D341Med (cell line): ENCODE results near the gene SPOCK2.
"Not testable (repeated sequence)": the region's sequence is repeated elsewhere in the genome, so short reads cannot be mapped to it uniquely, and the experiment has no call there.

Experiments
- DNase-seq: peaks from one replicate; pipeline ENCODE4 v3.0.0; 2012; ENCODE audit warnings: low spot score

Gene SPOCK2

GRCh38 chr10:72087969-72088888, at the start of gene SPOCK2:
Gene SPOCK2 (minus strand): TSS chr10:72088551. CDS start chr10:72088328, 223 bp downstream.
- no peak for DNase-seq

GRCh38 chr10:72137583-72137982, 49.2 kb upstream of the SPOCK2 start:
- DNase-seq: no peak

- DNase-seq: not testable (repeated sequence)
Observed at GRCh38 chr10:72136225-72136624, 47.9 kb upstream of the SPOCK2 start.

GRCh38 chr10:72134785-72135767, 46.7 kb upstream of the SPOCK2 start:
- DNase-seq: no peak

- DNase-seq: no peak
Observed at GRCh38 chr10:72133517-72133916, 45.2 kb upstream of the SPOCK2 start.

- no peak for DNase-seq
Observed at GRCh38 chr10:72132854-72133253, 44.5 kb upstream of the SPOCK2 start.

- DNase-seq: no peak
Observed at GRCh38 chr10:72127571-72127970, 39.2 kb upstream of the SPOCK2 start.

- DNase-seq: no peak
Observed at GRCh38 chr10:72126872-72127232, 38.5 kb upstream of the SPOCK2 start.

- peak; percentile 30 for DNase-seq
Observed at GRCh38 chr10:72126184-72126871, 38.0 kb upstream of the SPOCK2 start.

- DNase-seq: no peak
Observed at GRCh38 chr10:72124989-72125388, 36.6 kb upstream of the SPOCK2 start.

GRCh38 chr10:72124381-72124780, 36.0 kb upstream of the SPOCK2 start:
- no peak for DNase-seq

GRCh38 chr10:72123616-72124015, 35.3 kb upstream of the SPOCK2 start:
- no peak for DNase-seq

GRCh38 chr10:72122221-72122620, 33.9 kb upstream of the SPOCK2 start:
- DNase-seq: no peak

GRCh38 chr10:72121389-72121788, 33.0 kb upstream of the SPOCK2 start:
- no peak for DNase-seq

GRCh38 chr10:72116372-72116771, 28.0 kb upstream of the SPOCK2 start:
- DNase-seq: no peak

- DNase-seq: no peak
Observed at GRCh38 chr10:72114706-72115450, 26.5 kb upstream of the SPOCK2 start.

- no peak for DNase-seq
Observed at GRCh38 chr10:72110673-72111401, 22.5 kb upstream of the SPOCK2 start.

GRCh38 chr10:72109636-72110157, 21.3 kb upstream of the SPOCK2 start:
- no peak for DNase-seq

GRCh38 chr10:72108830-72109635, 20.7 kb upstream of the SPOCK2 start:
- DNase-seq: no peak

GRCh38 chr10:72108004-72108370, 19.6 kb upstream of the SPOCK2 start:
- DNase-seq: not testable (repeated sequence)
